ENCODE results near the gene GPR107.

GRCh38 chr9:130106860-130107233, 53.1 kb downstream of the GPR107 start:
- TF ChIP-seq CTCF (IDR thresholded peaks at IDR 0.05) (no peak), FOXP1 (CRISPR knock-in tag; IDR thresholded peaks at IDR 0.05; ENCODE audit: borderline replicate concordance) (no peak), ETV6 (CRISPR knock-in tag; IDR thresholded peaks at IDR 0.05) (no peak), JUN (CRISPR knock-in tag; IDR thresholded peaks at IDR 0.05) (no peak), MAX (CRISPR knock-in tag; IDR thresholded peaks at IDR 0.05) (no peak), FOXK1 (CRISPR knock-in tag; IDR thresholded peaks at IDR 0.05) (no peak), SMAD3 (CRISPR knock-in tag; IDR thresholded peaks at IDR 0.05; ENCODE audit: borderline replicate concordance) (no peak), HMGXB4 (CRISPR knock-in tag; IDR thresholded peaks at IDR 0.05) (no peak), ELF4 (CRISPR knock-in tag; IDR thresholded peaks at IDR 0.05; ENCODE audit: low read depth) (no peak), NR2C2 (CRISPR knock-in tag; IDR thresholded peaks at IDR 0.05) (no peak)
- TF ChIP-seq, protein P1, sequence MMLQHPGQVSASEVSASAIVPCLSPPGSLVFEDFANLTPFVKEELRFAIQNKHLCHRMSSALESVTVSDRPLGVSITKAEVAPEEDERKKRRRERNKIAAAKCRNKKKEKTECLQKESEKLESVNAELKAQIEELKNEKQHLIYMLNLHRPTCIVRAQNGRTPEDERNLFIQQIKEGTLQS (CRISPR knock-in tag; conservative IDR thresholded peaks at IDR 0.05), result no peak

All from WTC11 (cell line).